ENCODE measurements around the gene CLRN3.

CLRN3 gene

GRCh38 chr10:127836176-127836575 lies 56.6 kb downstream of the CLRN3 start:
- Histone ChIP-seq H3K18ac (ENCODE audit: low read length) (no peak overlapping the region), H2BK120ac (ENCODE audit: low read depth, low read length) (no peak overlapping the region), H4K5ac (ENCODE audit: low read length) (no peak overlapping the region), H3K23ac (ENCODE audit: low read length) (no peak overlapping the region), H2BK15ac (replicated peaks; ENCODE audit: low read depth) (no peak overlapping the region), H3K9ac (ENCODE audit: low read length) (no peak overlapping the region), H2BK5ac (ENCODE audit: low read length) (no peak overlapping the region), H4K8ac (ENCODE audit: low read depth, low read length) (no peak overlapping the region), H3K4me1 (ENCODE audit: control insufficient read depth, low read depth, low read length) (no peaks in the 10 kb centered on the region), H3K79me1 (ENCODE audit: low read length) (no peaks in the 10 kb centered on the region), H2AK5ac (ENCODE audit: low read length) (no peak overlapping the region), H3K4me3 (ENCODE audit: low read length) (no peak overlapping the region), H3K4me2 (ENCODE audit: low read length) (no peak overlapping the region), H3K56ac (ENCODE audit: low read length) (no peak overlapping the region), H3K4ac (ENCODE audit: low read depth, low read length) (no peak overlapping the region), H3K36me3 (ENCODE audit: control insufficient read depth, insufficient read depth, low read length) (no peaks in the 10 kb centered on the region), H3K27ac (ENCODE audit: low read depth, low read length) (no peak overlapping the region), H3K27me3 (ENCODE audit: insufficient read depth, low read length, poor library complexity) (no peaks in the 10 kb centered on the region), H3K79me2 (ENCODE audit: control insufficient read depth, insufficient read depth, low read length) (no peaks in the 10 kb centered on the region)
- no CpG with 5 or more reads among the region's 4 CpGs for WGBS (ENCODE audit: extremely low coverage, insufficient coverage, low lambda C conversion rate)
- no peak for DNase-seq

- Histone ChIP-seq H3K4me2 (ENCODE audit: low read length) (no peak overlapping the region), H3K56ac (ENCODE audit: low read length) (no peak overlapping the region), H3K9ac (ENCODE audit: low read length) (no peak overlapping the region), H4K5ac (ENCODE audit: low read length) (no peak overlapping the region), H3K4ac (ENCODE audit: low read depth, low read length) (no peak overlapping the region), H2BK120ac (ENCODE audit: low read depth, low read length) (no peak overlapping the region), H2BK5ac (ENCODE audit: low read length) (no peak overlapping the region), H4K8ac (ENCODE audit: low read depth, low read length) (no peak overlapping the region), H3K4me1 (ENCODE audit: control insufficient read depth, low read depth, low read length) (no peaks in the 10 kb centered on the region), H3K79me1 (ENCODE audit: low read length) (no peaks in the 10 kb centered on the region), H3K4me3 (ENCODE audit: low read length) (no peak overlapping the region), H3K23ac (ENCODE audit: low read length) (no peak overlapping the region), H3K36me3 (ENCODE audit: control insufficient read depth, insufficient read depth, low read length) (no peaks in the 10 kb centered on the region), H3K27ac (ENCODE audit: low read depth, low read length) (no peak overlapping the region), H3K79me2 (ENCODE audit: control insufficient read depth, insufficient read depth, low read length) (no peaks in the 10 kb centered on the region), H3K18ac (ENCODE audit: low read length) (no peak overlapping the region), H2BK15ac (replicated peaks; ENCODE audit: low read depth) (no peak overlapping the region), H3K27me3 (ENCODE audit: insufficient read depth, low read length, poor library complexity) (no peaks in the 10 kb centered on the region), H2AK5ac (ENCODE audit: low read length) (no peak overlapping the region)
- DNase-seq, result no peak
- no CpG with 5 or more reads among the region's 4 CpGs for WGBS (ENCODE audit: extremely low coverage, insufficient coverage, low lambda C conversion rate)
Measured at GRCh38 chr10:127834791-127835190, 58.0 kb downstream of the CLRN3 start.

- no peak overlapping the region for H3K4me2 ChIP-seq (ENCODE audit: low read length)
- H4K8ac ChIP-seq (ENCODE audit: low read depth, low read length), result no peak overlapping the region
- no peak overlapping the region for H3K4ac ChIP-seq (ENCODE audit: low read depth, low read length)
- H3K79me2 ChIP-seq (ENCODE audit: control insufficient read depth, insufficient read depth, low read length), result no peaks in the 10 kb centered on the region
- H2BK15ac ChIP-seq (replicated peaks; ENCODE audit: low read depth), result no peak overlapping the region
- H2BK120ac ChIP-seq (ENCODE audit: low read depth, low read length), result no peak overlapping the region
- H3K36me3 ChIP-seq (ENCODE audit: control insufficient read depth, insufficient read depth, low read length), result no peaks in the 10 kb centered on the region
- H3K79me1 ChIP-seq (ENCODE audit: low read length), result no peaks in the 10 kb centered on the region
- H3K4me1 ChIP-seq (ENCODE audit: control insufficient read depth, low read depth, low read length), result no peaks in the 10 kb centered on the region
- WGBS (ENCODE audit: extremely low coverage, insufficient coverage, low lambda C conversion rate), result no CpG with 5 or more reads among the region's 7 CpGs
- no peak overlapping the region for H2BK5ac ChIP-seq (ENCODE audit: low read length)
- no peak overlapping the region for H3K27ac ChIP-seq (ENCODE audit: low read depth, low read length)
- no peak overlapping the region for H3K56ac ChIP-seq (ENCODE audit: low read length)
- no peak overlapping the region for H3K23ac ChIP-seq (ENCODE audit: low read length)
- no peak overlapping the region for H4K5ac ChIP-seq (ENCODE audit: low read length)
- H3K27me3 ChIP-seq (ENCODE audit: insufficient read depth, low read length, poor library complexity), result no peaks in the 10 kb centered on the region
- no peak overlapping the region for H3K4me3 ChIP-seq (ENCODE audit: low read length)
- no peak for DNase-seq
- no peak overlapping the region for H2AK5ac ChIP-seq (ENCODE audit: low read length)
- no peak overlapping the region for H3K9ac ChIP-seq (ENCODE audit: low read length)
- H3K18ac ChIP-seq (ENCODE audit: low read length), result no peak overlapping the region
Measured at GRCh38 chr10:127834221-127834620, 58.5 kb downstream of the CLRN3 start.

DNA sequence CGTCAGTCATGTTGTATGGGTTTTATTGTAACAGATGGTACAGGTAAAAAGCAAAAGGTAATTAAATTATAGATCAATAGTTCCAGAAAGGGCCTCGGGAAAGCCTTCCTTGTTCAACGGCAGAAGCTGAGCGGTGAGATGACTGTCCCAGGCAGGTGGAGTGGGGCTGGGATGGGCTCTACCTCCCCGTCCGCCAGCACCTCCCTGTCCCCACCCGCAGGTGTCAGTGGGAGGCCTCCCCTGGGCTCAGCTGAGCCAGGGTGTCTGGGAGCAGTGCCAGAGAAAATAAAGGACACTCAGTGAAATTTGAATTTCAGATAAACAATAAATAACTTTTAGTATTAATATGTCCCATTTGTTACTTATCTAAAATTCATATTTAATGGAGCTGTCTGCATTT lies 58.9 kb downstream of the CLRN3 start:
- no peaks in the 10 kb centered on the region for H3K36me3 ChIP-seq (ENCODE audit: control insufficient read depth, insufficient read depth, low read length)
- no peaks in the 10 kb centered on the region for H3K79me2 ChIP-seq (ENCODE audit: control insufficient read depth, insufficient read depth, low read length)
- H3K18ac ChIP-seq (ENCODE audit: low read length), result no peak overlapping the region
- H3K4ac ChIP-seq (ENCODE audit: low read depth, low read length), result no peak overlapping the region
- H2BK5ac ChIP-seq (ENCODE audit: low read length), result no peak overlapping the region
- no peak overlapping the region for H2AK5ac ChIP-seq (ENCODE audit: low read length)
- WGBS (ENCODE audit: extremely low coverage, insufficient coverage, low lambda C conversion rate), result no CpG with 5 or more reads among the region's 7 CpGs
- no peak overlapping the region for H2BK15ac ChIP-seq (replicated peaks; ENCODE audit: low read depth)
- H3K27me3 ChIP-seq (ENCODE audit: insufficient read depth, low read length, poor library complexity), result no peaks in the 10 kb centered on the region
- H3K79me1 ChIP-seq (ENCODE audit: low read length), result no peaks in the 10 kb centered on the region
- H3K56ac ChIP-seq (ENCODE audit: low read length), result no peak overlapping the region
- no peak overlapping the region for H4K8ac ChIP-seq (ENCODE audit: low read depth, low read length)
- H3K23ac ChIP-seq (ENCODE audit: low read length), result no peak overlapping the region
- no peak overlapping the region for H2BK120ac ChIP-seq (ENCODE audit: low read depth, low read length)
- no peak overlapping the region for H3K9ac ChIP-seq (ENCODE audit: low read length)
- H3K4me2 ChIP-seq (ENCODE audit: low read length), result no peak overlapping the region
- DNase-seq, result no peak
- no peak overlapping the region for H4K5ac ChIP-seq (ENCODE audit: low read length)
- H3K4me3 ChIP-seq (ENCODE audit: low read length), result no peak overlapping the region
- H3K27ac ChIP-seq (ENCODE audit: low read depth, low read length), result no peak overlapping the region
- H3K4me1 ChIP-seq (ENCODE audit: control insufficient read depth, low read depth, low read length), result no peaks in the 10 kb centered on the region

DNA sequence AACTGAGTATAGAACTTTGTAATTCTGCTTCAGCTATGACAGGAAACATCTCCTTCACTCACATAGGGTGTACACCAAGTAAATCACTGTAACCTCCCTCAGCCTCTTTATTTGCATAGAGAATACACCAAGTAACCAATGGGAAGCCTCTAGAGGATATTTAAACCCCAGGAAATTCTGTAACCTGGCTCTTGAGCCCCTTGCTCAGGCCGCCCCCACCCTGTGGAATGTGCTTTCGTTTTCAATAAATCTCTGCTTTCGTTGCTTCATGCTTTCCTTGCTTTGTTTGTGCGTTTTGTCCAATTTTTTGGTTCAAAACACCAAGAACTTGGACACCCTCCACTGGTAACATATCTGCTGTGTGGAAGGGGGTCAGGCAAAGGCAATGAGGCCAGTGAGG lies 60.2 kb downstream of the CLRN3 start:
- Histone ChIP-seq H3K23ac (ENCODE audit: low read length) (no peak overlapping the region), H2BK5ac (ENCODE audit: low read length) (no peak overlapping the region), H4K5ac (ENCODE audit: low read length) (no peak overlapping the region), H3K27ac (ENCODE audit: low read depth, low read length) (no peak overlapping the region), H3K27me3 (ENCODE audit: insufficient read depth, low read length, poor library complexity) (no peaks in the 10 kb centered on the region), H2BK15ac (replicated peaks; ENCODE audit: low read depth) (no peak overlapping the region), H2BK120ac (ENCODE audit: low read depth, low read length) (no peak overlapping the region), H3K4me1 (ENCODE audit: control insufficient read depth, low read depth, low read length) (no peaks in the 10 kb centered on the region), H3K4me3 (ENCODE audit: low read length) (no peak overlapping the region), H3K56ac (ENCODE audit: low read length) (no peak overlapping the region), H3K4me2 (ENCODE audit: low read length) (no peak overlapping the region), H3K79me2 (ENCODE audit: control insufficient read depth, insufficient read depth, low read length) (no peaks in the 10 kb centered on the region), H3K4ac (ENCODE audit: low read depth, low read length) (no peak overlapping the region), H3K79me1 (ENCODE audit: low read length) (no peaks in the 10 kb centered on the region), H3K18ac (ENCODE audit: low read length) (no peak overlapping the region), H2AK5ac (ENCODE audit: low read length) (no peak overlapping the region), H3K36me3 (ENCODE audit: control insufficient read depth, insufficient read depth, low read length) (no peaks in the 10 kb centered on the region), H3K9ac (ENCODE audit: low read length) (no peak overlapping the region), H4K8ac (ENCODE audit: low read depth, low read length) (no peak overlapping the region)
- no peak for DNase-seq
- no CpG with 5 or more reads among the region's 4 CpGs for WGBS (ENCODE audit: extremely low coverage, insufficient coverage, low lambda C conversion rate)

DNA sequence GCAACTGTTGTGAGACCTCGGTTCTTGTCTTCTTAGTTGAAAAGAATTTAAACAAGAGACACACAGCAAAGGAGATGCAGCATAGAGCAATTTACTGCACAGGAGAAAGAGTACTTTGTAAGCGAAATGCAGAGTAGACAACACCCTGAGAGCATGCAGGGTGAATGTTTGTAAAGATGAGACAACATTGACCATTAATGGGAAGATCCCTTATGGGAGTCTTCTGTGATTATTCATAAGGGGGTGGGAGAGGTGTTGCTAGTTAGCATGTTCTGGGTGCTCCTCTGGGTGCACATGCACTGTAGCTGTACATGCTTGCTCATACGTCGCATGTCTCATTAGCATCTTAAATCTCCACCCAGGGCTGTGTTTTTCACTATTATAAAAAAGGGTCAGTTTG lies 62.3 kb downstream of the CLRN3 start:
- no peak overlapping the region for H3K23ac ChIP-seq (ENCODE audit: low read length)
- H2BK5ac ChIP-seq (ENCODE audit: low read length), result no peak overlapping the region
- H3K56ac ChIP-seq (ENCODE audit: low read length), result no peak overlapping the region
- DNase-seq, result no peak
- H2BK120ac ChIP-seq (ENCODE audit: low read depth, low read length), result no peak overlapping the region
- no peaks in the 10 kb centered on the region for H3K36me3 ChIP-seq (ENCODE audit: control insufficient read depth, insufficient read depth, low read length)
- no peak overlapping the region for H2AK5ac ChIP-seq (ENCODE audit: low read length)
- H3K4ac ChIP-seq (ENCODE audit: low read depth, low read length), result no peak overlapping the region
- no CpG with 5 or more reads among the region's 4 CpGs for WGBS (ENCODE audit: extremely low coverage, insufficient coverage, low lambda C conversion rate)
- no peak overlapping the region for H4K8ac ChIP-seq (ENCODE audit: low read depth, low read length)
- H2BK15ac ChIP-seq (replicated peaks; ENCODE audit: low read depth), result no peak overlapping the region
- H3K9ac ChIP-seq (ENCODE audit: low read length), result no peak overlapping the region
- H3K27ac ChIP-seq (ENCODE audit: low read depth, low read length), result no peak overlapping the region
- no peaks in the 10 kb centered on the region for H3K79me1 ChIP-seq (ENCODE audit: low read length)
- no peaks in the 10 kb centered on the region for H3K4me1 ChIP-seq (ENCODE audit: control insufficient read depth, low read depth, low read length)
- no peak overlapping the region for H3K18ac ChIP-seq (ENCODE audit: low read length)
- H3K4me3 ChIP-seq (ENCODE audit: low read length), result no peak overlapping the region
- no peak overlapping the region for H3K4me2 ChIP-seq (ENCODE audit: low read length)
- H4K5ac ChIP-seq (ENCODE audit: low read length), result no peak overlapping the region
- no peaks in the 10 kb centered on the region for H3K27me3 ChIP-seq (ENCODE audit: insufficient read depth, low read length, poor library complexity)
- no peaks in the 10 kb centered on the region for H3K79me2 ChIP-seq (ENCODE audit: control insufficient read depth, insufficient read depth, low read length)

Measured in mesendoderm (in vitro differentiated cells).